ENCODE measurements around the gene ENTREP3.
"Not testable (repeated sequence)": the region's sequence is repeated elsewhere in the genome, so short reads cannot be mapped to it uniquely, and the experiment has no call there.

The ENTREP3 gene
- total RNA-seq = 7.4 to 8.0 reads per million in 2 experiments

GRCh38 chr1:155255243-155256007 lies at the start of gene ENTREP3:
TSS of gene ENTREP3 (minus strand) at chr1:155255483. CDS start at chr1:155254877, 606 bp downstream.
- peak; percentile 70 for DNase-seq (ENCODE audit: low read depth)

GRCh38 chr1:155304558-155305063 lies 49.3 kb upstream of the ENTREP3 start:
- DNase-seq (ENCODE audit: low read depth) = no peak

- DNase-seq (ENCODE audit: low read depth) = no peak
These were observed 46.1 kb upstream of the ENTREP3 start, which contains the start of gene PKLR for GRCh38 chr1:155301342-155301841. TSS of gene PKLR (minus strand) at chr1:155301438. CDS start at chr1:155301395, 43 bp downstream.

- no peak for DNase-seq (ENCODE audit: low read depth)
These were observed 45.5 kb upstream of the ENTREP3 start for GRCh38 chr1:155300553-155301329.

- no peak for DNase-seq (ENCODE audit: low read depth)
These were observed 44.7 kb upstream of the ENTREP3 start for GRCh38 chr1:155300024-155300423.

- DNase-seq (ENCODE audit: low read depth) = no peak
These were observed 42.1 kb upstream of the ENTREP3 start for GRCh38 chr1:155297384-155297783.

GRCh38 chr1:155296661-155297060 lies 41.4 kb upstream of the ENTREP3 start:
- DNase-seq (ENCODE audit: low read depth) = no peak

GRCh38 chr1:155295942-155296267 lies 40.6 kb upstream of the ENTREP3 start:
- no peak for DNase-seq (ENCODE audit: low read depth)

- no peak for DNase-seq (ENCODE audit: low read depth)
These were observed 40.1 kb upstream of the ENTREP3 start for GRCh38 chr1:155295183-155295941.

GRCh38 chr1:155294520-155295182 lies 39.4 kb upstream of the ENTREP3 start:
- DNase-seq (ENCODE audit: low read depth) = no peak

- no peak for DNase-seq (ENCODE audit: low read depth)
These were observed 37.9 kb upstream of the ENTREP3 start for GRCh38 chr1:155293086-155293749.

- not testable (repeated sequence) for DNase-seq (ENCODE audit: low read depth)
These were observed 35.7 kb upstream of the ENTREP3 start for GRCh38 chr1:155291006-155291405.

- no peak for DNase-seq (ENCODE audit: low read depth)
These were observed 32.8 kb upstream of the ENTREP3 start for GRCh38 chr1:155287987-155288543.

- DNase-seq (ENCODE audit: low read depth) = no peak
These were observed 31.3 kb upstream of the ENTREP3 start for GRCh38 chr1:155286544-155286943.

- DNase-seq (ENCODE audit: low read depth) = no peak
These were observed 30.4 kb upstream of the ENTREP3 start for GRCh38 chr1:155285631-155286044.

GRCh38 chr1:155285063-155285462 lies 29.8 kb upstream of the ENTREP3 start:
- DNase-seq (ENCODE audit: low read depth) = no peak

- DNase-seq (ENCODE audit: low read depth) = no peak
These were observed 29.2 kb upstream of the ENTREP3 start for GRCh38 chr1:155284476-155284875.

GRCh38 chr1:155282488-155283091 lies 27.3 kb upstream of the ENTREP3 start:
- no peak for DNase-seq (ENCODE audit: low read depth)

GRCh38 chr1:155279268-155279667 lies 24.0 kb upstream of the ENTREP3 start:
- no peak for DNase-seq (ENCODE audit: low read depth)

GRCh38 chr1:155278689-155279160 lies 23.4 kb upstream of the ENTREP3 start:
- DNase-seq (ENCODE audit: low read depth) = no peak
